WI38 (cell line): Measurements from ENCODE around the gene MAGED4.
A peak's percentile ranks its signal among the peaks of the same experiment; 100 is the strongest.

ENCODE experiments used
- H3K4me3 ChIP-seq: 2 replicates; pipeline ENCODE4 v1.5.1; 2011; ENCODE audit warnings: low read depth, mild to moderate bottlenecking, control low read depth, low read length
- CTCF ChIP-seq: IDR thresholded peaks from 2 replicates; pipeline ENCODE4 v1.5.1; 2012; ENCODE audit warnings: low read depth, mild to moderate bottlenecking, control low read depth, low read length

The MAGED4 gene

GRCh38 chrX:52213276-52213675, 28.6 kb downstream of the MAGED4 start:
- TF ChIP-seq CTCF, result no peak
- no peak overlapping the region for H3K4me3 ChIP-seq

GRCh38 chrX:52216541-52216940, 31.9 kb downstream of the MAGED4 start:
- TF ChIP-seq CTCF, result no peak
- H3K4me3 ChIP-seq, result no peak overlapping the region

DNA sequence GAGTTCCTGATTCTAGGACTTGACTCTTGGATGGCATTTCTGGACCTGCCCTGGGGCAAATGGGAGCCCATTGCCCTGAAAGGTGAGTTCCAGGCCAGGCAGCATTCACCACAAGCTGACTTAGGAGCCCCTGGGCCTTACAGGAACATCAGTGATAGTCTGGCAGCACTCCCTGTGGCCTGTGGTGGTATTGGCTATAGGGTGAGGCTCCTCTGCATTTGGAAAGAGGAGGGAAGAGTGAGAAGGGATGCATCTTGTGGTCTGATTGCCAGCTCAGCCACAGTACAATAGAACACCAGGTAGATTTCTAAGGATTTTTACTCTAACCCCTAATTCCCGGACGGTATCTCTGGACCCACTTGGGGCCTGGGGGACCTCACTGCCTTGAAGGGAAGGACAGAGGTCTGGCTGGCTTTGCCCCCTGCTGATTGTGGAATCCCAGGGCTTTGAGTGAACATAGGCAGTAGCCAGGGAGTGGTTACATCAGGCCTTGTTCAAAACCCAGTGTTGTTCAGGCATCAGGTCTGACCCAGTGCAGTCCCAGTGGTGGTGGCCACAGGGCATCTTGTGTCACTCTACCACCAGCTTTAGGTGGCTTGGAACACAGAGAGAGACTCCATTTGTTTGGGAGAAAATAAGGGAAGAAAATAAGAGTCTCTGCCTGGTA, 32.9 kb downstream of the MAGED4 start:
- no peak overlapping the region for H3K4me3 ChIP-seq
- 0 out of 2 replicates have a peak, but pooled peaks have one; percentile 6 for TF ChIP-seq CTCF

GRCh38 chrX:52220936-52221335, 36.2 kb downstream of the MAGED4 start:
- no peak overlapping the region for H3K4me3 ChIP-seq
- no peak for TF ChIP-seq CTCF
